ENCODE results near the gene C1QL1. TPM values are rescaled to one million over a fixed set of nuclear protein-coding genes. Genes with fewer than 3 reads are reported as not detected.

Gene C1QL1
- total RNA-seq, 1 experiment from 2014 or later, result 8.6 TPM

DNA sequence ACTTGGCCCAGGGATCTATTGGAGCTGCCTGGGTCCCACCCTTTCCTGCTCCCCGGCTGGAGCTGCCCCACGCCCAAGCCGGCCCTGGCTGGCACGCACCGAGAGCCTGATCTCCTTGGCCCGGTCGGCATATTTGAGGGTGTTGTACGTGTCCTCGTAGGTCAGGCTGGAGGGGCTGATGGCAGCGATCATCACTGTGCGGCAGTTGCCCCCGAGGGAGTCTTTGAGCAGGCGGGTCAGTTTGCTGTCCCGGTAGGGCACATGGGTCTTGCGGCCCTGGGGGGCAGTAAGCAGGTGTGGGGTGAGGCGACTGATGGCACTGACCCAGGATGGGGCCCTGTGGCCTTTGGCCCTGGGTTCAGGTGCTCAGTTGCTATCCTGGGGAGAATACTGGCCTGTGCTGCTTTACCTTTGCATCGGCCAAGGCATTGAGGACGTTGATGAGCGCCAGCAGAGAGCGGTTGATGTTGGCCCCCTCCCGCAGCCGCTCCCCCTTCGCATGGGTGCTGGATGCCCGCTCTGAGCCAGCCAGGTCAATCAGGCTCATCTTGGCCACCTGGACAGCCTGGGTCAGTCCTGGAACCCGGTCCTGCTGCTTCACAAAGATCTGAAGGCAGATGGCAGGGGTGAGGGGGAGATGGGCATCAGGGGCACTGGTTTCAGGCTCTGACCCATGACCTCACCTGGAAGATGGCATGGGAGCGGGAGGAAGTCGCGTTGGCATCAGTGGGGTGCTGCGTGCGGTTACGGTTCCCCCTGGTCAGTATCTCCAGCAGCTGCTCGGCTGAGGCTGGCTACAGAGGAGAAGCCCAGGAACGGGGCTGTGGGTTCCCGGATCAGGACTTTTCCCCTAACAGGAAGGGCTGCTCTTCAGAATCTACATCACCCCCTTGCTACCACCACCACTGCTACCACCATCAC lies 34.0 kb downstream of the C1QL1 start:
- Histone ChIP-seq H3K4me1 (ENCODE audit: insufficient read depth, low read length, poor library complexity, severe bottlenecking) (no peaks in the 10 kb centered on the region), H3K4me3 (ENCODE audit: low read depth, low read length, poor library complexity, severe bottlenecking) (no peak overlapping the region), H3K36me3 (ENCODE audit: insufficient read depth, low read length, poor library complexity, severe bottlenecking) (peaks cover 53% of the 10 kb centered on the region), H3K27ac (ENCODE audit: low read depth, low read length, poor library complexity, severe bottlenecking) (no peak overlapping the region), H3K9me3 (ENCODE audit: low read depth, low read length, poor library complexity, severe bottlenecking) (no peaks in the 10 kb centered on the region), H3K27me3 (replicated peaks; ENCODE audit: insufficient read depth, low read depth, low read length, poor library complexity) (no peaks in the 10 kb centered on the region)
- POLR2A ChIA-PET (ENCODE audit: low non-redundant PET), result no interaction called here
- no TSS peak for BruUV-seq (replicated peaks)
- intact Hi-C loops (cut with micrococcal nuclease; ENCODE audit: unreplicated experiment), result no loop called here
- TF ChIP-seq CTCF (conservative IDR thresholded peaks at IDR 0.05; ENCODE audit: low read depth, low read length) (no peak), EZH2 (IDR thresholded peaks at IDR 0.05; ENCODE audit: borderline replicate concordance, low read depth, low read length, poor library complexity, severe bottlenecking) (no peak)
- no peak for DNase-seq (ENCODE audit: low spot score)
- CTCF ChIA-PET, result no interaction called here

GRCh38 chr17:44932787-44933097 lies 35.4 kb downstream of the C1QL1 start:
- Histone ChIP-seq H3K36me3 (ENCODE audit: insufficient read depth, low read length, poor library complexity, severe bottlenecking) (peaks cover 60% of the 10 kb centered on the region), H3K4me1 (ENCODE audit: insufficient read depth, low read length, poor library complexity, severe bottlenecking) (no peaks in the 10 kb centered on the region), H3K27ac (ENCODE audit: low read depth, low read length, poor library complexity, severe bottlenecking) (no peak overlapping the region), H3K27me3 (replicated peaks; ENCODE audit: insufficient read depth, low read depth, low read length, poor library complexity) (no peaks in the 10 kb centered on the region), H3K4me3 (ENCODE audit: low read depth, low read length, poor library complexity, severe bottlenecking) (no peak overlapping the region), H3K9me3 (ENCODE audit: low read depth, low read length, poor library complexity, severe bottlenecking) (no peaks in the 10 kb centered on the region)
- intact Hi-C loops (cut with micrococcal nuclease; ENCODE audit: unreplicated experiment), result no loop called here
- no peak for DNase-seq (ENCODE audit: low spot score)
- TF ChIP-seq EZH2 (IDR thresholded peaks at IDR 0.05; ENCODE audit: borderline replicate concordance, low read depth, low read length, poor library complexity, severe bottlenecking) (no peak), CTCF (conservative IDR thresholded peaks at IDR 0.05; ENCODE audit: low read depth, low read length) (no peak)
- CTCF ChIA-PET, result no interaction called here
- BruUV-seq (replicated peaks), result no TSS peak
- POLR2A ChIA-PET (ENCODE audit: low non-redundant PET), result no interaction called here

DNA sequence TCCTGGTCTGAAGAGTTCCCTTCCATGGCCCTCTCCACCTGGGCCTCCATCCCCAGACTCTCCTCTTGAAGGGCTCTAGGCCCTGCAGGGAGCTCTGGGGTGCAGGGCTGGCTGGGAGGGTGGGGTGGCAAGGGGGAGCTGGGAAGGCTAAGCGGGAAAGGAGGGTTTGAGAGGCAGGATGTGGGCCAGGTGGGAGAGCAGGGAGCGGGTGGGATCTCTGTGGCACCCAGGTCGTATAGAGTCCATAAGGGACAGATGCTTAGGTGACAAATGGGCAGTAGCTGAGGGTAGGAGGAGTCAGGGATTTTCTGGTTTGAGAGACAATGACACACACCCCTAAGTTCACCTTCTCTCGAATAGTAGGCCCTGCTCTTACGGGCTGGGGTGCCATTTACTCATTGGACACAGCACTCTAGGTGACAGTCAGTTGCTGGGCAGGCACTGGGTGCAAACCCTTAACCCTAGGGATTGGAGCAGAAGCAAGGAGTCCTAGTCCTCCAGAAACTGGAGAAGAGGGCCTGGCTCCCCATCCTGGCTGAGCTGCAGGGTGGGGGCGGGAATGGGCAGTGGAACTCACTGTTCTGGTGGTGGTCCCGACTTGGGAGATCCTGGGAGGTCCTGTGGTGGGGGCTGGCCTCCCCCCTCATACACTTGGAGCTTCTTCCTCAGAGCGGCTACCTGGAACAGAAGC lies 35.9 kb downstream of the C1QL1 start:
- Histone ChIP-seq H3K4me3 (ENCODE audit: low read depth, low read length, poor library complexity, severe bottlenecking) (no peak overlapping the region), H3K36me3 (ENCODE audit: insufficient read depth, low read length, poor library complexity, severe bottlenecking) (peaks cover 60% of the 10 kb centered on the region), H3K9me3 (ENCODE audit: low read depth, low read length, poor library complexity, severe bottlenecking) (no peaks in the 10 kb centered on the region), H3K27me3 (replicated peaks; ENCODE audit: insufficient read depth, low read depth, low read length, poor library complexity) (no peaks in the 10 kb centered on the region), H3K4me1 (ENCODE audit: insufficient read depth, low read length, poor library complexity, severe bottlenecking) (no peaks in the 10 kb centered on the region), H3K27ac (ENCODE audit: low read depth, low read length, poor library complexity, severe bottlenecking) (no peak overlapping the region)
- intact Hi-C loops (cut with micrococcal nuclease; ENCODE audit: unreplicated experiment), result no loop called here
- POLR2A ChIA-PET (ENCODE audit: low non-redundant PET), result no interaction called here
- TF ChIP-seq EZH2 (IDR thresholded peaks at IDR 0.05; ENCODE audit: borderline replicate concordance, low read depth, low read length, poor library complexity, severe bottlenecking) (no peak), CTCF (conservative IDR thresholded peaks at IDR 0.05; ENCODE audit: low read depth, low read length) (no peak)
- CTCF ChIA-PET, result interaction anchor here (0.6 kb wide), 1 partner anchor 89 kb away, joined by 5 read pairs; no protein-coding TSS in a partner anchor
- DNase-seq (ENCODE audit: low spot score), result no peak
- no TSS peak for BruUV-seq (replicated peaks)

Measured in A673 (cell line).